Measurements from ENCODE around the gene KRT73. TPM values are rescaled to one million over a fixed set of nuclear protein-coding genes. Genes with fewer than 3 reads are reported as not detected.
A peak's percentile ranks its signal among the peaks of the same experiment; 100 is the strongest.

Gene KRT73
- total RNA-seq, 1 experiment from 2014 or later = not detected

GRCh38 chr12:52651726-52652261 lies 33.4 kb upstream of the KRT73 start, which contains the start of gene KRT2:
TSS of gene KRT2 (minus strand) at chr12:52652211. CDS start at chr12:52652142, 69 bp downstream.
- H3K79me2 ChIP-seq (ENCODE audit: insufficient read depth, low read length) = no peaks in the 10 kb centered on the region
- H3K27me3 ChIP-seq (ENCODE audit: insufficient read depth, low read length) = no peaks in the 10 kb centered on the region
- H3K4ac ChIP-seq (ENCODE audit: low read depth, low read length) = no peak within 1 kb of the TSS
- TF ChIP-seq CTCF (conservative IDR thresholded peaks at IDR 0.05) = no peak
- no peak within 1 kb of the TSS for H3K27ac ChIP-seq (ENCODE audit: insufficient read length, low read depth, low read length)
- no peaks in the 10 kb centered on the region for H3K36me3 Mint-ChIP-seq (ENCODE audit: insufficient read depth in 1 of 3, low read depth in 3 of 3)
- H3K56ac ChIP-seq (ENCODE audit: insufficient read length, low read depth, low read length) = no peak within 1 kb of the TSS
- H3K9me3 ChIP-seq (ENCODE audit: control insufficient read depth, low read depth, low read length) = no peaks in the 10 kb centered on the region
- H3K9ac ChIP-seq (ENCODE audit: extremely low read depth, insufficient read length, low read length) = no peak within 1 kb of the TSS
- no peak within 1 kb of the TSS for H3K23ac ChIP-seq (ENCODE audit: insufficient read length, low read depth, low read length)
- H3K27ac Mint-ChIP-seq = no peak within 1 kb of the TSS
- H2BK5ac ChIP-seq (ENCODE audit: insufficient read length, low read length) = no peak within 1 kb of the TSS
- no peak within 1 kb of the TSS for H3K14ac ChIP-seq (ENCODE audit: insufficient read depth, low read length)
- H2AFZ ChIP-seq (ENCODE audit: low read length) = no peak within 1 kb of the TSS
- H3K4me3 Mint-ChIP-seq = no peak within 1 kb of the TSS
- H3K27me3 Mint-ChIP-seq (ENCODE audit: low read depth) = peaks cover 20% of the 10 kb centered on the region
- H2AK5ac ChIP-seq (ENCODE audit: insufficient read length, low read length) = no peak within 1 kb of the TSS
- H4K5ac ChIP-seq (ENCODE audit: insufficient read length, low read depth, low read length) = no peak within 1 kb of the TSS
- H4K20me1 ChIP-seq (ENCODE audit: control insufficient read depth, insufficient read depth, insufficient read length) = no peaks in the 10 kb centered on the region
- H3K18ac ChIP-seq (ENCODE audit: insufficient read length, low read depth, low read length) = no peak within 1 kb of the TSS
- H2BK120ac ChIP-seq (ENCODE audit: low read depth, low read length, poor library complexity, severe bottlenecking) = no peak within 1 kb of the TSS
- H3K4me1 Mint-ChIP-seq = peaks cover 0 to 3% of the 10 kb centered on the region in 2 experiments; a peak in 2 of 4 replicates
- H3K4me2 ChIP-seq (ENCODE audit: insufficient read depth, insufficient read length, low read length) = no peak within 1 kb of the TSS
- H2BK15ac ChIP-seq (ENCODE audit: low read depth, low read length) = no peak within 1 kb of the TSS
- DNase-seq = peak; percentile 24
- no CpG with 5 or more reads among the region's 16 CpGs for WGBS (ENCODE audit: extremely low coverage, insufficient read length, low lambda C conversion rate)
- H4K91ac ChIP-seq (ENCODE audit: insufficient read length, low read depth, low read length) = no peak within 1 kb of the TSS
- H3T11ph ChIP-seq (ENCODE audit: low read length) = no peak within 1 kb of the TSS
- no peaks in the 10 kb centered on the region for H3K4me1 ChIP-seq (ENCODE audit: insufficient read depth, low read length)
- H2BK12ac ChIP-seq (ENCODE audit: insufficient read length, low read depth, low read length) = no peak within 1 kb of the TSS
- H3K23me2 ChIP-seq (ENCODE audit: insufficient read length, low read depth, low read length, poor library complexity, severe bottlenecking) = no peaks in the 10 kb centered on the region
- no peak within 1 kb of the TSS for H2BK20ac ChIP-seq (ENCODE audit: low read depth, low read length, poor library complexity, severe bottlenecking)
- no peak within 1 kb of the TSS for H4K8ac ChIP-seq (replicated peaks; ENCODE audit: insufficient read length, low read depth, low read length)
- H3K79me1 ChIP-seq (ENCODE audit: insufficient read depth, low read depth, low read length, poor library complexity, severe bottlenecking) = no peaks in the 10 kb centered on the region
- H3K9me3 Mint-ChIP-seq = peaks cover 2 to 9% of the 10 kb centered on the region in 2 experiments; a peak in 2 of 5 replicates
